Prostate gland (tissue), 2 donors: ENCODE results near the gene TOM1L2. TPM values are rescaled to one million over a fixed set of nuclear protein-coding genes. Genes with fewer than 3 reads are reported as not detected.

Experiments
- DNase-seq: peaks from one replicate; pipeline ENCODE4 v3.0.0-alpha.2; 2019; ENCODE audit warnings: low spot score
- H3K27ac ChIP-seq, 2 donors: fragments of 200-600 bp; sonication (generic); 2 replicates each; pipeline ENCODE4 v1.5.1; 2017 to 2019
- H3K27me3 ChIP-seq: fragments of 200-600 bp; sonication (generic); replicated peaks from 2 replicates; pipeline ENCODE4 v1.5.1; 2019; ENCODE audit not compliant: insufficient read depth
- H3K36me3 ChIP-seq, 2 donors: fragments of 200-600 bp; sonication (generic); 1 replicate in 1 of 2; 2 replicates in 1 of 2; pipeline versions ENCODE4 v1.5.1 to v1.8.1; 2017 to 2019
- H3K4me1 ChIP-seq: fragments of 200-600 bp; sonication (generic); replicated peaks from 2 replicates; pipeline ENCODE4 v1.5.1; 2019
- H3K4me3 ChIP-seq, 2 donors: fragments of 200-600 bp; sonication (generic); 2 replicates each; pipeline ENCODE4 v1.5.1; 2017 to 2019
- H3K9me3 ChIP-seq: fragments of 200-600 bp; sonication (generic); 2 replicates; pipeline ENCODE4 v1.5.1; 2017
- CTCF ChIP-seq, 4 experiments: fragments of 200-600 bp in 2 of 4; fragments of 450-650 bp in 2 of 4; sonication (generic) in 2 of 4; IDR thresholded peaks; 1 replicate in 3 of 4; 2 replicates in 1 of 4; pipeline ENCODE4 v1.5.1; 2016 to 2019; ENCODE audit warnings: antibody characterized with exemption in 4 of 4, mild to moderate bottlenecking in 2 of 4, moderate library complexity in 2 of 4
- POLR2A ChIP-seq: fragments of 450-650 bp; IDR thresholded peaks from one replicate; pipeline ENCODE4 v1.6.1; 2016; ENCODE audit warnings: antibody characterized with exemption, mild to moderate bottlenecking
- POLR2AphosphoS5 ChIP-seq: sonication (generic); formaldehyde crosslinking; IDR thresholded peaks from one replicate; pipeline ENCODE4 v1.6.1; 2017; ENCODE audit warnings: antibody characterized with exemption
- WGBS: methylation state at CpG from one replicate; pipeline ENCODE4 v1.1.5; 2018; 5-methylcytosine and 5-hydroxymethylcytosine counted together
- intact Hi-C: fragments of 100-400 bp; cut with DNase I; formaldehyde crosslinking; loops from one replicate; pipeline ENCODE4 v1.14.2; 2022
- total RNA-seq, 2 donors: library from RNA; depleted of rRNA; stranded (reverse); fragments of >200 nt; gene quantifications; one replicate each; pipeline ENCODE4 v1.1.0, GENCODE V29; 2016

TOM1L2 gene
- total RNA-seq, 2 donors from 2014 or later: 162 to 185 TPM

DNA sequence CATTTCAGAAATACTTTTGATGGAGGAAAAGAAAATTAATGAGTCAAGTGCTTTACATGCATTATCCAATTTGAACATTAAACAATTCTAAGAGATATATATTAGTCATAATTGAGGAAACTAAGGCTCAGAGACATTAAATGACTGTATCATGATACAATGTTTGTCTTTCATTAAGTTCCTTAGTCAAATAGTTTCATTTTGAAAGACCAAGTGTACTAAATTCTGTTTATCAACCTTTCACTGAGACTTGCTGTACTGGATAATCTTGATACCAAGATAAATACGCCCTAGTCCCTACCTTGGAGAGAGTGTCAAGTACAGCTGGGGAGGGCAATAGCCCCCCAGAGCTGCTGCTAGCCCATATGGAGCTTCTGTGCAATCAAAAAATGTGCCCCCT, 24.2 kb downstream of the TOM1L2 start:
- TF ChIP-seq CTCF (IDR thresholded peaks at IDR 0.05) (no peak), POLR2AphosphoS5 (peak; percentile 78), POLR2A (no peak)
- Histone ChIP-seq H3K36me3 (no peaks in the 10 kb centered on the region), H3K9me3 (no peaks in the 10 kb centered on the region), H3K27ac (peak overlapping the region; percentile 61 to 80), H3K4me1 (peaks cover 16% of the 10 kb centered on the region), H3K27me3 (no peaks in the 10 kb centered on the region), H3K4me3 (no peak overlapping the region)
- DNase-seq: no peak
- intact Hi-C loops: no loop called here
- 53% methylated on average over 1 of the region's 1 CpG for WGBS

GRCh38 chr17:17947309-17947708, 24.9 kb downstream of the TOM1L2 start:
- 66% methylated on average over 5 of the region's 5 CpGs for WGBS
- no peak for DNase-seq
- Histone ChIP-seq H3K27me3 (no peaks in the 10 kb centered on the region), H3K4me3 (no peak overlapping the region), H3K36me3 (no peaks in the 10 kb centered on the region), H3K4me1 (peaks cover 18% of the 10 kb centered on the region), H3K9me3 (no peaks in the 10 kb centered on the region), H3K27ac (peak overlapping the region; percentile 61 to 80)
- intact Hi-C loops: no loop called here
- TF ChIP-seq POLR2AphosphoS5: no peak
- no peak for TF ChIP-seq CTCF (IDR thresholded peaks at IDR 0.05)
- TF ChIP-seq POLR2A: no peak

DNA sequence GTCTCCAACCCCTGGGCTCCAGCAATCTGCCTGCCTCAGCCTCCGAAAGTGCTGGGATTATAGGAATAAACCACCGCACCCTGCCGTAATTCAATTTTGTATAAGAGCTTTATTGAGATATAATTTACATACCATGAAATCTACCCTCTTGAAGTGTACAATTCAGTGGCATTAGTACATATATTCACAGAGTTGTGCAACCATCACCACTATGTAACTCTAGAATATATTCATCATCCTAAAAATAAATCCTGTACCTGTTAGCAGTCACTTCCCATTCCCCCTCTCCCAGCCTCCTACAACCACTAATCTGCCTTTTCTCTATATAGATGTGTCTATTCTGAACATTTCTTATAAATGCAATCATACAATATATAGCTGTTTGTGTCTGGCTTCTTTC, 26.1 kb downstream of the TOM1L2 start:
- intact Hi-C loops: no loop called here
- no peak for DNase-seq

GRCh38 chr17:17944743-17945142, 27.5 kb downstream of the TOM1L2 start:
- H3K4me3 ChIP-seq: no peak overlapping the region
- intact Hi-C loops: no loop called here
- H3K27me3 ChIP-seq: no peaks in the 10 kb centered on the region
- H3K27ac ChIP-seq: no peak overlapping the region
- H3K4me1 ChIP-seq: peaks cover 27% of the 10 kb centered on the region
- WGBS: 90% methylated on average over 11 of the region's 11 CpGs
- no peaks in the 10 kb centered on the region for H3K36me3 ChIP-seq
- DNase-seq: no peak
- no peaks in the 10 kb centered on the region for H3K9me3 ChIP-seq
- TF ChIP-seq POLR2AphosphoS5 (no peak), CTCF (IDR thresholded peaks at IDR 0.05) (no peak), POLR2A (no peak)

More for the DNA sequence above, 26.1 kb downstream of the TOM1L2 start:
- H3K27ac ChIP-seq: no peak overlapping the region
- no peak overlapping the region for H3K4me3 ChIP-seq
- no peaks in the 10 kb centered on the region for H3K36me3 ChIP-seq
- TF ChIP-seq CTCF (IDR thresholded peaks at IDR 0.05) (no peak), POLR2A (no peak), POLR2AphosphoS5 (no peak)
- H3K27me3 ChIP-seq: no peaks in the 10 kb centered on the region
- H3K9me3 ChIP-seq: no peaks in the 10 kb centered on the region
- WGBS: 97% methylated on average over 3 of the region's 3 CpGs
- peaks cover 24% of the 10 kb centered on the region for H3K4me1 ChIP-seq

DNA sequence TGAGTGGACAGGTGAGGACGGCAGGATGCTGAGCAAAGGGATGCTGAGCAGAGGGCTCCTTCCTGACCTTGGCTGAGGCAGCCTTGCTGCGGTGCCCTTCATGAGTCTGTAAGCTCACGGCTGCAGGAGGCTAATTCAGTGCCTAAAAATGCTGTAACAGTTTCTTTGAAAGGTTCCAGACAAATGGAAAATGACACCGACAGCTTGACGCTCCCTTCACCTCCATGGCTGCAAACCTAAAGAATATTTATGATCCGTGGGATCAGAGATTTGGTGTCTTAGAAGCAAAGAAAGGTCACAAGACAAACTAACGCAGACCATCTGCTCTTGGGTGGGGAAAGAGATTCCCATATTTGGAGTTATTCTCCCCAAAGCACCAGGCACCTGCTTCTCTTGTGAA, 28.0 kb downstream of the TOM1L2 start:
- Histone ChIP-seq H3K36me3 (no peaks in the 10 kb centered on the region), H3K27ac (peak overlapping the region in 1 of 2 donors; percentile 35), H3K27me3 (no peaks in the 10 kb centered on the region), H3K9me3 (no peaks in the 10 kb centered on the region), H3K4me3 (no peak overlapping the region), H3K4me1 (peaks cover 26% of the 10 kb centered on the region)
- no peak for TF ChIP-seq CTCF (IDR thresholded peaks at IDR 0.05)
- no peak for TF ChIP-seq POLR2A
- no peak for TF ChIP-seq POLR2AphosphoS5
- no peak for DNase-seq
- WGBS: 69% methylated on average over 7 of the region's 7 CpGs
- intact Hi-C loops: no loop called here
